Mesodermal cell (in vitro differentiated cells): ENCODE measurements around the gene POLD3.

ENCODE experiments used
- H3K27ac ChIP-seq: 2 replicates; pipeline ENCODE4 v1.7.0; 2013; ENCODE audit warnings: mild to moderate bottlenecking, low read depth, low read length, moderate library complexity; ENCODE audit not compliant: severe bottlenecking
- H3K36me3 ChIP-seq: 2 replicates; pipeline ENCODE4 v1.7.1; 2013; ENCODE audit warnings: mild to moderate bottlenecking, low read length, moderate library complexity; ENCODE audit not compliant: control insufficient read depth, insufficient read depth
- H3K4me1 ChIP-seq: one replicate; pipeline ENCODE4 v1.7.1; 2013; ENCODE audit warnings: mild to moderate bottlenecking, low read length; ENCODE audit not compliant: insufficient read depth, control insufficient read depth, poor library complexity, severe bottlenecking
- H3K4me3 ChIP-seq: 2 replicates; pipeline ENCODE4 v1.7.0; 2013; ENCODE audit warnings: low read length, control low read depth, mild to moderate bottlenecking; ENCODE audit not compliant: insufficient read depth, poor library complexity, severe bottlenecking; ENCODE audit errors: extremely low read depth
- H3K9me3 ChIP-seq: 2 replicates; pipeline ENCODE4 v1.7.1; 2013; ENCODE audit warnings: mild to moderate bottlenecking, low read length, moderate library complexity; ENCODE audit not compliant: control insufficient read depth
- WGBS, 2 experiments: methylation state at CpG; one replicate each; pipeline ENCODE4 v1.1.5; 2013; ENCODE audit warnings: missing lambda C conversion rate in 2 of 2; ENCODE audit not compliant: insufficient coverage in 2 of 2; 5-methylcytosine and 5-hydroxymethylcytosine counted together

The POLD3 gene

DNA sequence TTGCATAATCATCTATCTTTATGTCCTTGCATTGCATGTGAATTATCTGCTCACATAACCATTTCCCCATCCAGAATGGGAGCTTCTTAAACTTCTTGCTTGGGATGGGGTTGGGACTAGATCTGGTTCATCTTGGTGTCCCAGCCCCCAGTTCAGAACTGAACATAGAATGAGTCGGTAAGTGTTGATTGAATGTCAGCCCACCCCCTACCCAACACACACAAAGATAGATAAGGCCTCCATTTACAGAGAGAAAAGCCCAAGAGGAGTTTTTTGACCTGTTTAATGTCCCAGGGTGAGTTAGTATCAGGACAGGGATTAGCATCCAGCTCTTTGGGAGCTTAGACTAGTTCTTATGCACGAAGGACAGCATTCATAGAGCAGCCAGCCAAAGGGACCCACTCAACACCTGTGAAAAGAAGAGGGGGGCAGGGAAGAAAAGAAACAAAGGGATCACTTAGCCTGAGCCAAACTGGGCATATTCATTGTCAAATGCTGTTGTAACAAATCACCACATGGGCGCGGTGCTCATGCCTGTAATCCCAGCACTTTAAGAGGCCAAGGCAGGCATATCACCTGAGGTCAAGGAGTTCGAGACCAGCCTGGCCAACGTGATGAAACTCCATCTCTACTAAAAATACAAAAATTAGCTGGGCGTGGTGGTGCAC, 81.4 kb downstream of the POLD3 start:
- Histone ChIP-seq H3K9me3 (peaks cover 5% of the 10 kb centered on the region), H3K36me3 (no peaks in the 10 kb centered on the region), H3K27ac (no peak overlapping the region), H3K4me1 (no peaks in the 10 kb centered on the region), H3K4me3 (no peak overlapping the region)
- WGBS, 2 experiments = 79 to 88% methylated on average over 5 of the region's 7 CpGs

GRCh38 chr11:74675761-74676160, 83.4 kb downstream of the POLD3 start:
- Histone ChIP-seq H3K27ac (no peak overlapping the region), H3K36me3 (no peaks in the 10 kb centered on the region), H3K4me1 (no peaks in the 10 kb centered on the region), H3K4me3 (no peak overlapping the region), H3K9me3 (peaks cover 5% of the 10 kb centered on the region)
- WGBS, 2 experiments = 83 to 90% methylated on average over 1 to 2 of the region's 3 CpGs

DNA sequence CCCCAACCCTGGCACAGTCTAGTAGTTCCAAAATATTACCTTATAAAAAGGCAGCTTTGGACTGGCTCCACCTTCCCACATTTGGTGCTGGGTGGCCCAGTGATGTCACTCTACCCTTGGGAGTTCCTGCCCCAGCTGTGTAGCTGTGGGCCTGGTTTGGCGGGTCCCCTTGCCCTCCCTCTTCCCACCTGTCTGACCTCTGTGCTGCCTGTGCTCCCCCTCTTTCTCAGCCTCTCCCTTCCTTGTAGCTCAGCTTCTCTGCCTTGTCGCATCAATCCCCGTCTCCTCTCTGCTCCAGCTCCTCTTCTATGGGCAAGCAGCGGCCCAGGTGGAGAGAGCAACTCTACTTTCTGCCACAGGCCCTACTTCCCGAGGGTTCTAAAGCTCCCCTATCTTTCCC, 84.2 kb downstream of the POLD3 start:
- no peaks in the 10 kb centered on the region for H3K36me3 ChIP-seq
- H3K4me3 ChIP-seq = no peak overlapping the region
- WGBS, 2 experiments = 96 to 100% methylated on average over 4 to 5 of the region's 5 CpGs
- H3K4me1 ChIP-seq = no peaks in the 10 kb centered on the region
- H3K27ac ChIP-seq = no peak overlapping the region
- peaks cover 5% of the 10 kb centered on the region for H3K9me3 ChIP-seq

GRCh38 chr11:74677131-74677530, 84.7 kb downstream of the POLD3 start:
- no peaks in the 10 kb centered on the region for H3K4me1 ChIP-seq
- 92 to 98% methylated on average over 5 to 6 of the region's 6 CpGs for WGBS, 2 experiments
- H3K27ac ChIP-seq = no peak overlapping the region
- H3K36me3 ChIP-seq = no peaks in the 10 kb centered on the region
- H3K9me3 ChIP-seq = peaks cover 5% of the 10 kb centered on the region
- no peak overlapping the region for H3K4me3 ChIP-seq

GRCh38 chr11:74678041-74678440, 85.7 kb downstream of the POLD3 start:
- no peaks in the 10 kb centered on the region for H3K4me1 ChIP-seq
- 87 to 94% methylated on average over 5 of the region's 5 CpGs for WGBS, 2 experiments
- H3K9me3 ChIP-seq = peaks cover 5% of the 10 kb centered on the region
- no peaks in the 10 kb centered on the region for H3K36me3 ChIP-seq
- H3K27ac ChIP-seq = no peak overlapping the region
- no peak overlapping the region for H3K4me3 ChIP-seq

DNA sequence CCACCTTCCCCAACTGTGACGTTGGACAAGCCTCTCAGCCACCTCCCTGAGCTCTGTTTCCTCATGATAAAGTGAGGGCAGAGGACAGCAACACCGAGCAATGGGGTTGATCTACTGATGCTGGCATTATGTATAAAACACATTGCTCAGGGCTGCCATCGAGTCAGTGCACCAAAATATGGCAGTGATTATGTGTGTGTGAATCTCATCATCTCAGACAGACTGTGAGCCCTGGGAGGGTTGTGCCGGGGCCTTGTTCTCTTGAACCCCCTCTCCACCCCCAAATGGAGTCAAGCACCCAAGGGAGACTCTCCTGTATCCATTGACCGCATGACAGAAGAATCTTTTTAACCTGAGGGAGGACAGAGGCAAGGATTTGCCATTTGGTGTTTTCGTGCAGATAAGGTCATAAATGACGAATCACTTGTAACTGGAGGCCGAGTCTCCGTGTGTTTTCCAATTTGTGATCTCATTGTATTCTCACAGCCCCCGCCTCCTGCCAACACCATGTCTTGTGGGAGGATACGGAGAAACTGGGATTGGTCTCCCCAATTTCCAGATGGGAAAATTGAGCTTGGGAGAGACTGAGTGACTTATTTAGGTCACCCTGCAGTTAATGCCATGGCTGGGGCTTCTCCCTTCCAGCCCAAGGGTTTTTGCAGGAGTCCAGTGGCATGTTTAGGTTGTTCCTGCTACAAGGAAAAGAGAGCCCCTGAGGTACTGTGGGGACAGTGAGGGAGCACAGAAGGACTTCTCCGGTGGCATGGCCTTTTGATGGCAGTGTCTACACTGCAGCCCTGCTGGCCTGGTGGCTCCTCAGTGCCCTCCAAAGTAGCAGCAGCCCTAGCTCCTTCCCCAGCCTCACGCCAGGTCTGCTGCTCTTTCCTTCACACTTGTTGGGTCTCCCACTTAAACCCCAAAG, 86.5 kb downstream of the POLD3 start:
- Histone ChIP-seq H3K36me3 (no peaks in the 10 kb centered on the region), H3K27ac (no peak overlapping the region), H3K4me1 (no peaks in the 10 kb centered on the region), H3K9me3 (peaks cover 5% of the 10 kb centered on the region), H3K4me3 (no peak overlapping the region)
- WGBS, 2 experiments = 92 to 95% methylated on average over 8 to 9 of the region's 13 CpGs

- no peak overlapping the region for H3K4me3 ChIP-seq
- 75 to 94% methylated on average over 1 to 3 of the region's 3 CpGs for WGBS, 2 experiments
- no peaks in the 10 kb centered on the region for H3K4me1 ChIP-seq
- no peaks in the 10 kb centered on the region for H3K36me3 ChIP-seq
- peaks cover 4% of the 10 kb centered on the region for H3K9me3 ChIP-seq
- H3K27ac ChIP-seq = no peak overlapping the region
Observed at GRCh38 chr11:74679513-74679865, 87.1 kb downstream of the POLD3 start.

- no peaks in the 10 kb centered on the region for H3K36me3 ChIP-seq
- 96% methylated on average over 4 to 6 of the region's 9 CpGs for WGBS, 2 experiments
- H3K4me1 ChIP-seq = no peaks in the 10 kb centered on the region
- no peak overlapping the region for H3K27ac ChIP-seq
- H3K4me3 ChIP-seq = no peak overlapping the region
- H3K9me3 ChIP-seq = no peaks in the 10 kb centered on the region
Observed at GRCh38 chr11:74680035-74680671, 87.8 kb downstream of the POLD3 start.

- Histone ChIP-seq H3K4me1 (no peaks in the 10 kb centered on the region), H3K9me3 (peaks cover 3% of the 10 kb centered on the region), H3K36me3 (no peaks in the 10 kb centered on the region), H3K4me3 (no peak overlapping the region), H3K27ac (no peak overlapping the region)
- WGBS, 2 experiments = 96 to 97% methylated on average over 18 of the region's 18 CpGs
Observed at GRCh38 chr11:74680703-74681531, 88.5 kb downstream of the POLD3 start.
